Neural cell (in vitro differentiated cells): ENCODE measurements around the gene DCHS1.

Experiments used
- CTCF ChIP-seq: fragments of 450-650 bp; IDR thresholded peaks from 2 replicates; pipeline ENCODE4 v1.5.1; 2014; ENCODE audit warnings: antibody characterized with exemption, mild to moderate bottlenecking, moderate library complexity; ENCODE audit not compliant: poor library complexity, severe bottlenecking
- EZH2 ChIP-seq: fragments of 200-600, 300-800 bp; shearing (Covaris generic), sonication (generic); IDR thresholded peaks from 2 replicates; pipeline ENCODE4 v1.6.1; 2014; ENCODE audit warnings: antibody characterized with exemption, low read length, borderline replicate concordance, mild to moderate bottlenecking; ENCODE audit not compliant: insufficient read depth, poor library complexity, severe bottlenecking
- POLR2AphosphoS5 ChIP-seq: IDR thresholded peaks from 2 replicates; pipeline ENCODE4 v1.6.1; 2012

DNA sequence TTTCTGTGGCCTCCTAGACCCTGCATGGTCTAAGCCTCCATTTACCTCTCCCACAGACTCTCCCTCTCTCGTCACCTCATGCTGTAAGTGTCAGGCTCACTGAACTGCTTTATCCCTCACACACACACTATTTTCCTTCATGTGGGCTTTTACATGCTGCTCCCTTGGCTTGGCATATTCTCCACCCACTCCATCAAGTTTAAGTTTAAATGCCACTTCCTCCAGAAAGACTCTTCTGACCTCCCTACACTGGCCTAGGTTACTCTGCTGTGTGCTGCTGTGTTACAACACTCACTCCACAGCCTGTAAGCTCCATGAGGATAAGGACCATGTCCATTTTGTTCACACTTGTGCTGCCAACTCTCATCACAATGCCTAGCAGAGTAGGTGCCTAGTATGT lies 2.5 kb downstream of the DCHS1 start:
- no peak for TF ChIP-seq EZH2
- TF ChIP-seq CTCF: no peak
- TF ChIP-seq POLR2AphosphoS5: no peak
